CD4-positive, alpha-beta memory T cell (primary cell): Measurements from ENCODE around the gene ZBTB26. TPM values are rescaled to one million over a fixed set of nuclear protein-coding genes. Genes with fewer than 3 reads are reported as not detected.

Experiments used
- CTCF ChIA-PET: fragments of 350-600 bp; sonication (Branson Sonifier 250); formaldehyde crosslinking; loops from one replicate; lab custom pipeline; 2021; ENCODE audit warnings: inconsistent platforms; ENCODE audit not compliant: partially characterized antibody; lab: Charles Lee
- POLR2A ChIA-PET: fragments of 350-600 bp; sonication (Branson Sonifier 250); formaldehyde crosslinking; loops from one replicate; lab custom pipeline; 2021; ENCODE audit not compliant: partially characterized antibody; lab: Charles Lee
- DNase-seq, 5 donors: peaks; one replicate each; pipeline versions ENCODE4 v3.0.0 to v3.0.0-alpha.2; 2020 to 2022; ENCODE audit warnings: mixed read lengths in 1 of 5
- H3K27ac ChIP-seq: one replicate; pipeline ENCODE4 v1.7.0; 2013; ENCODE audit warnings: low read depth, low read length
- H3K27me3 ChIP-seq: 2 replicates; pipeline ENCODE4 v1.7.0; 2013; ENCODE audit warnings: mild to moderate bottlenecking, low read length, moderate library complexity; ENCODE audit not compliant: insufficient read depth
- H3K36me3 ChIP-seq: 2 replicates; pipeline ENCODE4 v1.7.0; 2013; ENCODE audit warnings: mild to moderate bottlenecking, low read length, moderate library complexity; ENCODE audit not compliant: insufficient read depth
- H3K4me1 ChIP-seq: 2 replicates; pipeline ENCODE4 v1.7.0; 2013; ENCODE audit warnings: mild to moderate bottlenecking, low read length, moderate library complexity; ENCODE audit not compliant: insufficient read depth
- H3K4me3 ChIP-seq, 2 donors: one replicate each; pipeline ENCODE4 v1.7.0; 2013; ENCODE audit warnings: low read length in 2 of 2, mild to moderate bottlenecking in 1 of 2
- H3K9me3 ChIP-seq, 2 donors: one replicate each; pipeline ENCODE4 v1.7.0; 2013; ENCODE audit warnings: low read length in 2 of 2, control low read depth in 1 of 2; ENCODE audit not compliant: control insufficient read depth in 1 of 2
- H3K27ac Mint-ChIP-seq, 7 donors: one replicate each; pipeline ENCODE4 v1.8.0; 2020 to 2021; ENCODE audit warnings: mixed read lengths in 7 of 7, mild to moderate bottlenecking in 6 of 7, inconsistent platforms in 3 of 7, moderate library complexity in 3 of 7
- H3K27me3 Mint-ChIP-seq, 2 donors: one replicate each; pipeline ENCODE4 v1.8.0; 2020 to 2021; ENCODE audit warnings: mixed read lengths in 2 of 2
- H3K36me3 Mint-ChIP-seq, 2 donors: one replicate each; pipeline ENCODE4 v1.8.0; 2020 to 2021; ENCODE audit warnings: mixed read lengths in 2 of 2, inconsistent platforms in 1 of 2, mild to moderate bottlenecking in 1 of 2
- H3K4me1 Mint-ChIP-seq, 4 donors: one replicate each; pipeline ENCODE4 v1.8.0; 2020 to 2021; ENCODE audit warnings: mixed read lengths in 4 of 4, mild to moderate bottlenecking in 1 of 4
- H3K4me3 Mint-ChIP-seq, 8 donors: one replicate each; pipeline ENCODE4 v1.8.0; 2020 to 2021; ENCODE audit warnings: mixed read lengths in 8 of 8, mild to moderate bottlenecking in 7 of 8, moderate library complexity in 6 of 8, inconsistent platforms in 3 of 8
- H3K9me3 Mint-ChIP-seq, 8 donors: one replicate each; pipeline ENCODE4 v1.8.0; 2020 to 2021; ENCODE audit warnings: mixed read lengths in 8 of 8, mild to moderate bottlenecking in 5 of 8, inconsistent platforms in 3 of 8, moderate library complexity in 1 of 8
- intact Hi-C: fragments of 100-400 bp; cut with micrococcal nuclease; formaldehyde crosslinking; loops from one replicate; pipeline ENCODE4 v1.15.1; 2023
- polyA plus RNA-seq, 2 donors: library from polyadenylated mRNA; unstranded; fragments of 300-500 nt; fragmentation: Illumina TruSeq; gene quantifications; one replicate each; pipeline ENCODE4 v1.2.3, GENCODE V29; 2021
- total RNA-seq, 2 experiments: library from RNA; stranded (reverse); gene quantifications; one replicate each; pipeline ENCODE4 v1.2.3, GENCODE V29; 2021

The ZBTB26 gene
- total and polyA plus RNA-seq, 4 experiments from 2014 or later, result 1.4 to 10.9 (median 6.0) TPM

DNA sequence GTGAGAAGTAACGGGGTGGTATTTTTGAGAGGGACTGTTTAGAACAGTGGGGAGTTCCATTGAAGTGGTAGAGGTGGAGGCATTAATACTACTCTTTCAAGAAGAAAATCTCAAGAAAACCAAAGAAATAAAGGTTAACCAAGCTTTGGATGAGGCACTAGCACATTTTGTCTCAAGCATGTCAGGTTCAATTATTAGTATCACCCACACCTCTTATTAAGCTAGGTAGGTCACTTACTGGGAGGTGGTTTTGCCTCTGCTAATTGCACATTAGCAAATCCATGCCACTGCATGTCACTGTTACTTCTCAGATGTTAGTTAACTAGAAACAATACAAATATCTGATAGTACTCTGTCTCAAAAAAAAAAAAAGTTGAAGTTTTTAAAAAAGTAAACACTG lies 19.7 kb upstream of the ZBTB26 start:
- Histone ChIP-seq H3K27ac (no peak overlapping the region), H3K4me1 (peaks cover 15% of the 10 kb centered on the region), H3K36me3 (no peaks in the 10 kb centered on the region), H3K4me3 (no peak overlapping the region), H3K27me3 (no peaks in the 10 kb centered on the region), H3K9me3 (no peaks in the 10 kb centered on the region)
- intact Hi-C loops, result no loop called here
- Mint-ChIP-seq H3K27me3 (no peaks in the 10 kb centered on the region), H3K27ac (no peak overlapping the region), H3K4me1 (peaks cover 23 to 54% (median 32%) of the 10 kb centered on the region in 4 donors), H3K4me3 (no peak overlapping the region), H3K9me3 (peaks cover 0 to 2% (median 0%) of the 10 kb centered on the region in 8 donors), H3K36me3 (peaks cover 3 to 8% of the 10 kb centered on the region in 2 donors)
- ChIA-PET POLR2A (no interaction called here), CTCF (no interaction called here)
- no peak for DNase-seq

DNA sequence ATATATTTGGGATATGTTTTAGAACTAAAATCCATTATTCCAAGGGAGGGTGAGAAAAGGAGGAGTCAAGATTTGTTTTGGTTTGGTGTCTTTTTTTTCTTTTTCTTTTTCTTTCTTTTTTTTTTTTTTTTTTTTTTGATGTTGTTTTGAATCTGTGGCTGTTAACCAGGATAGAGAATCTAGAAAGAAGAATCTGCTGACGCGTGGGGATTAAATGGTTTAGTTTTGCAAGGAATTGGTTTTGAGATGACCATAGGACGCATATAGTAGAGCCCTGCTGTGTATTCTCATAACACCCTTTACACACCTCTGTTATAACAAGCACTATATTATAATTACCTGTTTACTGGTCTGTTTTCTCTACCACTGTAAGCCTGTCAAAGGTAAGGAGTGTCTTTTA lies 19.0 kb upstream of the ZBTB26 start:
- CTCF ChIA-PET, result no interaction called here
- no peak overlapping the region for H3K4me3 Mint-ChIP-seq

DNA sequence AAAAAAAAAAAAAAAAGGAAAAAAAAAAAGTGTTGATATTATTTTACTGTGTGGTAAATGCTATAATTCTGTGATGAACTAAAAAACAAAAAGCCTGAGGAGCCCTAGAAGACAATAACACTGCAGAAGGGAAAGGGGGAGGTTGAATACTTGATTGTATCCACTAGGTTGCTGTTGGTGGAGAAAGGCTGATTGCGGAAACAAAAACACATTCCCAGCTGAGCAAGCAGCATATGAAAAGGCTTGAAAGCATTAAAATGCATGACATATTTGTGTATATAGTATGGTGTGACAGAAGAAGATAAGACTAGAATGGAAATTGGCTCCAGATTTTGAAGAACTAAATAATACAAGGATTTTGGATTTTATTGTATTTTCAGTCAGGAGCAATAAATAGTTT lies 18.4 kb upstream of the ZBTB26 start:
- Histone ChIP-seq H3K27me3 (no peaks in the 10 kb centered on the region), H3K4me1 (peaks cover 15% of the 10 kb centered on the region), H3K4me3 (no peak overlapping the region), H3K36me3 (no peaks in the 10 kb centered on the region), H3K27ac (no peak overlapping the region), H3K9me3 (no peaks in the 10 kb centered on the region)
- no peaks in the 10 kb centered on the region for H3K27me3 Mint-ChIP-seq
- DNase-seq, result no peak
- H3K4me3 Mint-ChIP-seq, result no peak overlapping the region
- ChIA-PET CTCF (no interaction called here), POLR2A (no interaction called here)
- intact Hi-C loops, result loop anchor here (10.0 kb wide), 1 partner anchor 315 kb away; the partner anchor contains the start of gene STRBP
- peak overlapping the region in 1 of 7 donors; percentile 45 for H3K27ac Mint-ChIP-seq
- H3K4me1 Mint-ChIP-seq, result peaks cover 34 to 56% (median 40%) of the 10 kb centered on the region in 4 donors
- H3K36me3 Mint-ChIP-seq, result peaks cover 9 to 13% of the 10 kb centered on the region in 2 donors
- no peaks in the 10 kb centered on the region for H3K9me3 Mint-ChIP-seq

More for the DNA sequence above, 19.0 kb upstream of the ZBTB26 start:
- DNase-seq, result no peak
- H3K4me3 ChIP-seq, result no peak overlapping the region
- Mint-ChIP-seq H3K9me3 (no peaks in the 10 kb centered on the region), H3K27me3 (no peaks in the 10 kb centered on the region), H3K4me1 (peaks cover 31 to 56% (median 38%) of the 10 kb centered on the region in 4 donors), H3K27ac (no peak overlapping the region), H3K36me3 (peaks cover 4 to 11% of the 10 kb centered on the region in 2 donors)
- no peaks in the 10 kb centered on the region for H3K27me3 ChIP-seq
- no peaks in the 10 kb centered on the region for H3K9me3 ChIP-seq
- no peaks in the 10 kb centered on the region for H3K36me3 ChIP-seq
- POLR2A ChIA-PET, result no interaction called here
- H3K27ac ChIP-seq, result no peak overlapping the region
- intact Hi-C loops, result no loop called here
- H3K4me1 ChIP-seq, result peaks cover 15% of the 10 kb centered on the region

DNA sequence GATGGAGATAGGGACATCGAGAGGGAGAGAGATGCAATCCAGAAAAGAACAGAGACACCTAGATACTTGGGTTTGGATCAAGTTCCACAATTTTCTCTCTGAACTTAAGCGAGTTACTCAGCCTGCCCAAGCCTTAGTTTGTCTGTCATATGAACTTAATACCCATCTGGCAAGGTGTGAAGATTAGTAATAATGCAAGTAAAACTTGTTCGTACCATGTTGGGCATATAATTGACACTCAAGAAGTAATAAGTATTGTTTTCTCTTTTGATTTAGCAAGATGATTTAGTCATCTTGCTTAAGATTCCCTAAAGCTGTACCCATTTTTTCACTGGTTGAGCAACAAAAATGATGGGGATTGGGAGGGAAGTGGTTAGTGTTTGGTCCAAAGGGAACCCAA lies 17.0 kb upstream of the ZBTB26 start:
- intact Hi-C loops, result loop anchor here (10.0 kb wide), 1 partner anchor 316 kb away; the partner anchor contains the start of gene STRBP
- ChIA-PET CTCF (no interaction called here), POLR2A (no interaction called here)
- no peaks in the 10 kb centered on the region for H3K27me3 Mint-ChIP-seq
- H3K27ac ChIP-seq, result no peak overlapping the region
- H3K9me3 Mint-ChIP-seq, result no peaks in the 10 kb centered on the region
- H3K4me3 Mint-ChIP-seq, result peak overlapping the region in 2 of 8 donors; percentile 22 to 66
- DNase-seq, result no peak
- peaks cover 34 to 54% (median 38%) of the 10 kb centered on the region in 4 donors for H3K4me1 Mint-ChIP-seq
- H3K4me1 ChIP-seq, result peaks cover 15% of the 10 kb centered on the region
- H3K27ac Mint-ChIP-seq, result peak overlapping the region in 4 of 7 donors; percentile 33 to 74 (median 42)
- H3K36me3 ChIP-seq, result no peaks in the 10 kb centered on the region
- no peaks in the 10 kb centered on the region for H3K9me3 ChIP-seq
- H3K4me3 ChIP-seq, result no peak overlapping the region
- H3K36me3 Mint-ChIP-seq, result peaks cover 9 to 13% of the 10 kb centered on the region in 2 donors
- no peaks in the 10 kb centered on the region for H3K27me3 ChIP-seq

GRCh38 chr9:122946461-122947005 lies 15.2 kb upstream of the ZBTB26 start:
- no peaks in the 10 kb centered on the region for H3K36me3 ChIP-seq
- no peak overlapping the region for H3K4me3 Mint-ChIP-seq
- no peaks in the 10 kb centered on the region for H3K9me3 Mint-ChIP-seq
- ChIA-PET POLR2A (no interaction called here), CTCF (interaction anchor here (0.9 kb wide), 1 partner anchor 13 kb away, joined by 3 read pairs; no protein-coding TSS in a partner anchor)
- no peaks in the 10 kb centered on the region for H3K27me3 Mint-ChIP-seq
- no peak for DNase-seq
- H3K27me3 ChIP-seq, result no peaks in the 10 kb centered on the region
- peaks cover 42 to 63% (median 44%) of the 10 kb centered on the region in 4 donors for H3K4me1 Mint-ChIP-seq
- no peak overlapping the region for H3K4me3 ChIP-seq
- no peak overlapping the region for H3K27ac Mint-ChIP-seq
- H3K36me3 Mint-ChIP-seq, result peaks cover 9 to 13% of the 10 kb centered on the region in 2 donors
- H3K4me1 ChIP-seq, result peaks cover 30% of the 10 kb centered on the region
- H3K9me3 ChIP-seq, result no peaks in the 10 kb centered on the region
- H3K27ac ChIP-seq, result no peak overlapping the region
- intact Hi-C loops, result loop anchor here (10.0 kb wide), 1 partner anchor 318 kb away; the partner anchor contains the start of gene STRBP

DNA sequence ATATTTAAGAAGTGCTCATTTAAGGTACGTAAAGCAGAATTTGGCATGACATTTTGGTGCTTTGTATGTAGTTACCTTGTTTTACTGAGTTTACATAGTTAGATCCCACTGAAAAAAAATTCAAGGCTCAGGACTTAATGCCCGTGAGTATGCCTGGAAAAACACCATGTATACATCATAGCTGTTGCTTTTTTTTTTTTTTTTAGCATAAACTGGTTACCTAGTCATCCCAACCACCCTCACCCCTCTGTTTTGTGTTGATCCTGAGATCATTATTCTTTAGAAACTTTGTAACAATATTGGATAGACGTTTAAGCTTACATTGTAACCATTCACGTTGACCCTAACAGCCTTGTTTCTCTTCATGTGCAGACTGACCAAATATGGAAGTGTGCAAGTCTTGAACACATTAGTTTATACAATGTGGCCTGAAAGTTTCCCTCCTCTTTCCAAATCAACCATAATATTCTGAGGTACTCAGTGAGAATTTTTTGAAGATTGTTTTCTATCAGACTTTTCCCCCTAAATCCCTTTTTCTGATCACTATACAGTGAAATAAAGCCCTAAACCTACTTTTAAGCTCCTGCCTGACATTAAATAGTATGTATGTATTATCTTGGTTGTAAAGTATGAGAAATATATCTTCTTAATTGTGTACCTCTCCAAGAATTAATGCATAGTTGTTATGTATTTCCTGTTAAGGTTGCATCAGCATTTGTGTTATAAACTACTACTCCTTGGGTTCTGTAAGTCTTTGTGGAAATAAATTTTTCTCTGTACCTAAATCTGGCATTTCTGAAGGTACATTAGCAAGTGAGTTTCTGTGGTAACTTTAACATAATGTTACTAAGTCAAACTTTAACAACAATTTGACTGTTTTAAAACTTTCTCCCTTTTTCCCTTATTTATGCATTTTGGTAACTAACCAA lies 13.9 kb upstream of the ZBTB26 start:
- CTCF ChIA-PET, result no interaction called here
- peaks cover 9 to 15% of the 10 kb centered on the region in 2 donors for H3K36me3 Mint-ChIP-seq
- no peak overlapping the region for H3K4me3 ChIP-seq

More for the DNA sequence above, 13.9 kb upstream of the ZBTB26 start:
- Mint-ChIP-seq H3K27me3 (no peaks in the 10 kb centered on the region), H3K4me3 (peak overlapping the region in 1 of 8 donors; percentile 4), H3K27ac (peak overlapping the region in 2 of 7 donors; percentile 3 to 7), H3K9me3 (no peaks in the 10 kb centered on the region), H3K4me1 (peaks cover 45 to 64% (median 48%) of the 10 kb centered on the region in 4 donors)
- Histone ChIP-seq H3K27ac (no peak overlapping the region), H3K36me3 (no peaks in the 10 kb centered on the region), H3K9me3 (no peaks in the 10 kb centered on the region), H3K27me3 (no peaks in the 10 kb centered on the region), H3K4me1 (peaks cover 37% of the 10 kb centered on the region)
- POLR2A ChIA-PET, result interaction anchor here (1.3 kb wide), 1 partner anchor 128 kb away, joined by 3 read pairs; no protein-coding TSS in a partner anchor
- no peak for DNase-seq
- intact Hi-C loops, result loop anchor here (10.0 kb wide), 1 partner anchor 320 kb away; the partner anchor contains the start of gene STRBP
